ENCODE results near the gene ART5.

DNA sequence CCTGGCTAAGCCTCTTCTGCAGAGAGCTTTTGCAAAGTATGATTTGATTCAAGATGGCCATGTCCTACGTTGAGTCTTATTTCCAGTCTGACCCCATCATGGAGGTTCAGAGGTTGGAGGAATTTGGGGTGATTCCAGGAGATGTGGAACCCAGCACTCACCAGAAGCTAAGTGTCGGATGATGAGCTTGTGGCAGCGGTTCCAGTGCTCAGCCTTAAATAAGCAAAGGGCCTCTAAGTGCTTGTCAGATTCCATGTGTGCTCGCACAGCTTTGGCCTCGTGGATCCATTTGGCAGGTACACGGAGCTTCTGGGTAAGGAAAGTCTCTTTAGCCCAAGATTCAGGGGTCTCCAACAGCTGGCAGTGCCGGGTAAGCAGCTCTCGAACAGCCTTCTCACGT is 41.2 kb upstream of the ART5 start:
- no peak for TF ChIP-seq CTCF (IDR thresholded peaks at IDR 0.05)
- TF ChIP-seq POLR2A (IDR thresholded peaks at IDR 0.05): no peak
